ENCODE measurements around the gene AGPAT3. TPM values are rescaled to one million over a fixed set of nuclear protein-coding genes. Genes with fewer than 3 reads are reported as not detected.

AGPAT3 gene
- total RNA-seq, 1 donor from 2014 or later: 45.4 TPM

DNA sequence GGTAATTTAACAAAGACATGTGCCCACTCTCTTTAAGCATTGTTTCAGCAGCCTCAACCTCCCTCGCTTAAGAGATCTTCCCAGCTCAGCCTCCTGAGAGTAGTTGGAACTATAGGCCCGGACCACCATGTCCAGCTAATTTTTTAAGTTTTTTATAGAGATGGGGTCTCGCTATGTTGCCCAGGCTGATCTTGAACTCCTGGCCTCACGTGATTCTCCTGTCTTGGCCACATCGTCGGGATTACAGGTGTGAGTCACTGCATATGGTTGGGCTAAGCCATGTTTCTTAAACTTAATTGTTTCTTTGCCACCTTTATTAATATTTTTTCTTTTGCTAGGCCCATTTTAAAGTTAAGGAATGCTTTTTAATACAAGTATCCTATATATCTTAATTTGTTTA, 18.6 kb upstream of the AGPAT3 start:
- TF ChIP-seq CTCF (IDR thresholded peaks at IDR 0.05): no peak
- Mint-ChIP-seq H3K4me3 (ENCODE audit: unreplicated experiment) (no peak overlapping the region), H3K9me3 (ENCODE audit: low read depth) (no peaks in the 10 kb centered on the region), H3K27me3 (ENCODE audit: low read depth) (no peaks in the 10 kb centered on the region), H3K4me1 (ENCODE audit: low read depth) (no peaks in the 10 kb centered on the region), H3K36me3 (ENCODE audit: low read depth) (no peaks in the 10 kb centered on the region), H3K27ac (ENCODE audit: unreplicated experiment) (no peak overlapping the region)
- DNase-seq (ENCODE audit: low spot score): peak; percentile 30

- H3K4me1 Mint-ChIP-seq (ENCODE audit: low read depth): no peaks in the 10 kb centered on the region
- DNase-seq (ENCODE audit: low spot score): no peak
- no peak overlapping the region for H3K4me3 Mint-ChIP-seq (ENCODE audit: unreplicated experiment)
- no peaks in the 10 kb centered on the region for H3K9me3 Mint-ChIP-seq (ENCODE audit: low read depth)
- no peak for TF ChIP-seq CTCF (IDR thresholded peaks at IDR 0.05)
- H3K27ac Mint-ChIP-seq (ENCODE audit: unreplicated experiment): no peak overlapping the region
- no peaks in the 10 kb centered on the region for H3K27me3 Mint-ChIP-seq (ENCODE audit: low read depth)
- no peaks in the 10 kb centered on the region for H3K36me3 Mint-ChIP-seq (ENCODE audit: low read depth)
Measured at GRCh38 chr21:43847301-43847700, 17.7 kb upstream of the AGPAT3 start.

- H3K4me3 Mint-ChIP-seq (ENCODE audit: unreplicated experiment): no peak overlapping the region
- H3K27ac Mint-ChIP-seq (ENCODE audit: unreplicated experiment): no peak overlapping the region
- peak; percentile 62 for DNase-seq (ENCODE audit: low spot score)
- H3K9me3 Mint-ChIP-seq (ENCODE audit: low read depth): no peaks in the 10 kb centered on the region
- no peak for TF ChIP-seq CTCF (IDR thresholded peaks at IDR 0.05)
- no peaks in the 10 kb centered on the region for H3K4me1 Mint-ChIP-seq (ENCODE audit: low read depth)
- peaks cover 4% of the 10 kb centered on the region for H3K27me3 Mint-ChIP-seq (ENCODE audit: low read depth)
- H3K36me3 Mint-ChIP-seq (ENCODE audit: low read depth): no peaks in the 10 kb centered on the region
Measured at GRCh38 chr21:43848771-43849170, 16.3 kb upstream of the AGPAT3 start.

GRCh38 chr21:43849532-43850299, 15.3 kb upstream of the AGPAT3 start:
- H3K27ac Mint-ChIP-seq (ENCODE audit: unreplicated experiment): no peak overlapping the region
- no peaks in the 10 kb centered on the region for H3K9me3 Mint-ChIP-seq (ENCODE audit: low read depth)
- peaks cover 9% of the 10 kb centered on the region for H3K27me3 Mint-ChIP-seq (ENCODE audit: low read depth)
- H3K36me3 Mint-ChIP-seq (ENCODE audit: low read depth): no peaks in the 10 kb centered on the region
- H3K4me3 Mint-ChIP-seq (ENCODE audit: unreplicated experiment): no peak overlapping the region
- H3K4me1 Mint-ChIP-seq (ENCODE audit: low read depth): no peaks in the 10 kb centered on the region
- peak; percentile 52 for DNase-seq (ENCODE audit: low spot score)
- no peak for TF ChIP-seq CTCF (IDR thresholded peaks at IDR 0.05)

- no peak for TF ChIP-seq CTCF (IDR thresholded peaks at IDR 0.05)
- Mint-ChIP-seq H3K27me3 (ENCODE audit: low read depth) (peaks cover 9% of the 10 kb centered on the region), H3K4me1 (ENCODE audit: low read depth) (no peaks in the 10 kb centered on the region), H3K36me3 (ENCODE audit: low read depth) (no peaks in the 10 kb centered on the region), H3K4me3 (ENCODE audit: unreplicated experiment) (no peak overlapping the region), H3K27ac (ENCODE audit: unreplicated experiment) (no peak overlapping the region), H3K9me3 (ENCODE audit: low read depth) (no peaks in the 10 kb centered on the region)
- DNase-seq (ENCODE audit: low spot score): peak; percentile 25
Measured at GRCh38 chr21:43850728-43851295, 14.2 kb upstream of the AGPAT3 start.
